Hematopoietic multipotent progenitor cell treated with erythropoietin and hydrocortisone succinate and interleukin-3 and kit ligand, for 15 days (in vitro differentiated cells): ENCODE measurements around the gene DENND4B.
"Not testable (repeated sequence)": the region's sequence is repeated elsewhere in the genome, so short reads cannot be mapped to it uniquely, and the experiment has no call there.

Source experiments
- DNase-seq: peaks from one replicate; pipeline ENCODE4 v3.0.0-alpha.2; 2015; ENCODE audit warnings: low spot score

DENND4B gene

DNA sequence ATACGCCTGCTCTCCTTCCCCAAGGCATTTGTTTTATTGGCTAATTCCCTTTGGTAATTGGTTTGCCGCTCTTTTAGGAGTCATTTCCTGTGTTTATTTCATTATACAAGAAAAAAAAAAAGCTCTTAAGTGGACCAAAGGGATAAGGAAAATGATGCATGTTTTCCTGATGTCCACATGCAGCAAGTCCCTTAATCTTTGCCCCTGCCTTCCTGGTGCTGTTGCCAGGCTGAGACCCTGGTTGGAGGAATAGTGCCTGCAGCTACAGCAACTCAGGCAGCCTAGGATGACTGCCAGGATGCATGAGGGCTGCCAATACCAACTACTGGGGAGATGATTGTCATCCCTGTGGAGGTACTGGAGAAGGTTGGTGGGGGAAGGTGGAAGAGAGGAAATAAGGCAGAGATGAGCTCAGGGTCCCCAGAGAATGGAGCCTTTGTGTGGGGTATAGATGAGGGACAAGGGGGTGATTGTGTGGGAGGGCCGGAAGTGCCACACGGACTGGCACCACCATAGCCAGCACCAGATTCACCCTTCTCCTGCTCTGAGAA is 17.7 kb downstream of the DENND4B start:
- no peak for DNase-seq

DNA sequence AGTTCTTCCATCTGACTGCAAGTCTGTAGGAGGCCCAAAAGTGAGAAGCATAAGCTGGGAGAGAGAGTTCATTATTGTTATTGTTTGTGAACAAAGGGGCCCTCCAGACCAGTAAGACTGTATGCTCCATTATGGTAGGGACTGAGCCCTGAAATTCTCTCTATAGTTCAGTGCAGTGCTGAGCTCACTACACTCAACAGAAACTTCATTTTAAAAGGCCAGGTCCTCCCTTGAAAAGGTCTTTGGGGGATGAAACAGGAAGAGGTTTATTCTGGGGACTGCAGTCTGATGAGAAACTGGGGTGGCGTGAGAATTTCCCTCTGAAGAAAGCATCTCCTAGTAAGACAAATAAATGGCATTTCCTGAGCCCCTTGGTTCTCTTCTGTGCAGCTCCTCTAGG is 18.3 kb downstream of the DENND4B start:
- DNase-seq, result no peak

DNA sequence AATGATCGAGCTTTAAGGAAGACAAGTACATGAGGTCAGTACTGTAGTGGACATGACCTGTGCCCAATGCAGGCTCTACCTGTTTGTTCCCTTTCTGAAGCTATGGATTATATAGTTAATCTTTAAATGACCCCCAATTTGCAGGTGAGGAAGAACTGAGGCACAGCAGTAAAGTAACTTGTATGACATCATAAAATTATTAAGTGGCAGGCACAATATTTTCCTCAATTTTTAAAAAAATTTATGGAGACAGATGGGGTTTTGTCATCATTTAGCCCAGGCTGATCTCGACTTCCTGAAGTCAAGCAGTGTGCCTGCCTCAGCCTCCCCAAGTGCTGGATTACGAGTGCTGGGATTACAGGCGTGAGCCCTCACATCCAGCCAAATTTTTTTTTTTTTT is 20.1 kb downstream of the DENND4B start:
- DNase-seq, result no peak

DNA sequence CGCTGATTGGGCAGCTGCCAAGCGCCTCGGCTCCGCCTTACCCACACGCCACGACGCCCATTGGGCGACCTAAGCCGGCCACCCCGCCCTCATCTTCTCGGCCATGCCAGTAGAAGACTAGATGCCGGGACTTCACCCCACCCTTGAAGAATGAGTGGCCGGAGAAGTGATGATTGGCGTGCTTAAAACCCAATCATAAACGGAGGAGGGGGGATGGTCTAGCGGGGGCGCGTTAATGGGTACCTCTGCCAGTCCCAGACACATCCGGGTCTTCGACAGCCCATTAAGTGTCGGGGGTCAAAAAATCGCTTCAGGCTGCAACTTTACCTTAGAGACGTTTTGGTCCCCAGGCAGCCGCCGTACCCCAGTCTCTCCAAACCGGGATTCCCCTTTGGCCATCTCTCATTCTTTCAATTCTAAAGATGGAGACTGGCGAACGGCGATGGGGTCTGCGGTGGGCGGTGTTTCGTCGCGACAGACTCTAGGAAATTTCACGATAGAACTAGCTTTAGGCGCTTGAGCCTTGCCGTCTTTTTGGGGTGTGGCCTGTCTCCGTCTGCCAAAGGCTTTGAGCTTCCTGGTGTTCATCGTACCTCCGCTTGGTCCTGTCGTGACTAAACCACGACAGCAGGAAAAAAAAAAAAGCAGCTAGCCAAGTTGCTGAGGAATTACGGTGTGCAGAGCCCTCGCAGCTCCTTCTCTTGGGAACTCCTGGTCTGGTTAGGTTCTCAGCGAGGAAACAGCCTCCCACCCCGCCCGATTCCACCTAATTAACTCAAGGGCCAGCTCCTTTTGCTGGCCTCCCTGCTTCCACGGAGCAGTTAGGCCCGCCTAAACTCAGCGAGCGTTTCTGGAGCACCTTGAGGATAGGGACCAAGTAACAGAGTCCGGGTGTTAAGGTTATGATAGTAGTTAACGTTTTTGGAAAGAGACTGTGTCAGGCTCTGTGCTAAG is 23.3 kb downstream of the DENND4B start, which contains the start of gene GATAD2B:
Gene GATAD2B (minus strand): TSS at position 1 of the 954 bp plus-strand sequence. CDS start 94,625 bp downstream, outside the sequence.
- peak; percentile 100 for DNase-seq

DNA sequence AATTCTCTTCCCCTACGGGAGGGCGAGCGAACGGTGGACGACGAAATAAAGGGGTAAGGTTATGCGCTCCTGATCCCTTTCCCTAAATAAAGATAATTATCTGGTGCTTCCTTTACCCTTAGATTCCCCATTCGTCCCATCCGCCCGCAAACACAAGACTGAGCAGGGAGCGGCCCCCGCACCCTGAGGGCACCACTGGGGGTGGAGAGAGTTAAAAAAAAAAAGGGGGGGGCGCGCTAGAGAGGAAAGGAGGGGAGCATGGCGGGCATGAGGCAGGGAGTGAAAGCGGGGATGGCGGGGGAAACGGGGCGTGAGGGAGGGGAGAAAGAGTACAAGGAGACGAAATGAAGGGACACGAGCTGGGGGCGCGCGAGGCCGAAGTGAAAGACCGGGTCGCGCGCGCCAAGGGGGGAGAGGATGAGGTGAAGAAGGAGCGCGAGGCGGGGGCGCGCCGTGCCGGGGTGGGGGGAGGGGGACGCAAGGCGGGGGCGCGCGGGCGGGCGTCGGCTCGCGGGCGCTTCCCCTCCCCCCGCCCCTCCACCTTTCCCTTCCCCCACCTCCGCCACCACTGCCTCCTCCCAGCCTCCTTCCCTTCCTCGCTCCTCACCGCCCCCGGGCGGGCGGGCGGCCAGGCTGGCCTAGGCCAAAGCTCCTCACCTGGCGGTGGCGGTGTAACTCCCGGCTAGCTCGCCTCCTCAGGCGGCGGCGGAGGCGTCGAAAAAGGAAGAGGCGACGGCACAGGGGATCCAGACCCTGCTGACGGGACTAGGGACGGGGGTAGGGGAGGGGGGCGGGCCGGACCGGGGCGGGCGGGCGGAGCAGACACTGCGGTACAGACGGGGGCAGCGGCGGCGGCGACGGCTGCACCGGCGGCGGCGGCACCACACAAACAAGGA is 24.2 kb downstream of the DENND4B start:
- peak; percentile 29 for DNase-seq

DNA sequence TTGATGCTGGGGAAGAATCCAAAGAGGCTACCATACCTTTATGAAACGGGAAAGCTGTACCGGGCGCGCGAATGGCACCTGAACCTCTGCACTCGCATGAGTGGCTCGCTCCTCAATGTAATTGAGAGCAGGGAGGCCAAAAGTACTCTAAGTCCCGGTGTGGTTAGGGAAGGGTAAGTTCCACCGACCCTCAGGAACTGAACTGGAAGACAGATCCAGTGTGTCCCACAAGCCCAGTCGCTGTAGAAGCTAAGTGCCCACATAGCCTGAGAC is 24.8 kb downstream of the DENND4B start:
- no peak for DNase-seq

DNA sequence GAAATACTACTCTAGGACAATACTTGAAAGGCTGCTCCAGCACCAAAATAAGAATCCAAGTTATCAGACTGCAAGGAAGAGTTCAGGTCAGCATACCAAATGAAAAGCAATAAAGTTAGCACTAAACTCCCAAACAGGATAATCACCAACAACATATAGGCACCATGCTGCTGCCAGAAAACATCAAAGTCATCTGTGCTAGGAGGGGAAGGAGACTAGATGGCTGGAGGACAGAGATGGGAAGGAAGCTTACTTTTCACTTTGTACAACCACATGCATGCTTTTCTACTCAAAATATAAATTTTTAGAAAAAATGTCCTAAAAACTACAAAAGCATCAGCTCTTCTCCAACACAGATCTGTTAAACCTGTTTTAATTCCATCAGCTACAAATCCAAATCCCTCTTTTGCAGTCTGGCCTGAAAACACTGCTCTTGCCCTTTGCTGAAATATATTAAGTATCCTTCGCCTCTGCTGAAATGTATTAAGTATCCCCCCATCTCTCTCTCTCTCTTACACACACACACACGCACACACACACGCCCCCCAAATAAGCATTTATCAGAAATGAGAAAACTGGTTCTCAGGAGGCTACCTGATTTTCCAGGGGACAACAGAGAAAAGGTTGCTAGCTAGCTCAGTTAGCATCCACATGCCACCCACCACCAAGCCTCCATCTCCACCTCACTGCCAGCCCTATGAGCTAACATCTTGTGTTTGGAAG is 25.3 kb downstream of the DENND4B start:
- DNase-seq, result peak; percentile 24

DNA sequence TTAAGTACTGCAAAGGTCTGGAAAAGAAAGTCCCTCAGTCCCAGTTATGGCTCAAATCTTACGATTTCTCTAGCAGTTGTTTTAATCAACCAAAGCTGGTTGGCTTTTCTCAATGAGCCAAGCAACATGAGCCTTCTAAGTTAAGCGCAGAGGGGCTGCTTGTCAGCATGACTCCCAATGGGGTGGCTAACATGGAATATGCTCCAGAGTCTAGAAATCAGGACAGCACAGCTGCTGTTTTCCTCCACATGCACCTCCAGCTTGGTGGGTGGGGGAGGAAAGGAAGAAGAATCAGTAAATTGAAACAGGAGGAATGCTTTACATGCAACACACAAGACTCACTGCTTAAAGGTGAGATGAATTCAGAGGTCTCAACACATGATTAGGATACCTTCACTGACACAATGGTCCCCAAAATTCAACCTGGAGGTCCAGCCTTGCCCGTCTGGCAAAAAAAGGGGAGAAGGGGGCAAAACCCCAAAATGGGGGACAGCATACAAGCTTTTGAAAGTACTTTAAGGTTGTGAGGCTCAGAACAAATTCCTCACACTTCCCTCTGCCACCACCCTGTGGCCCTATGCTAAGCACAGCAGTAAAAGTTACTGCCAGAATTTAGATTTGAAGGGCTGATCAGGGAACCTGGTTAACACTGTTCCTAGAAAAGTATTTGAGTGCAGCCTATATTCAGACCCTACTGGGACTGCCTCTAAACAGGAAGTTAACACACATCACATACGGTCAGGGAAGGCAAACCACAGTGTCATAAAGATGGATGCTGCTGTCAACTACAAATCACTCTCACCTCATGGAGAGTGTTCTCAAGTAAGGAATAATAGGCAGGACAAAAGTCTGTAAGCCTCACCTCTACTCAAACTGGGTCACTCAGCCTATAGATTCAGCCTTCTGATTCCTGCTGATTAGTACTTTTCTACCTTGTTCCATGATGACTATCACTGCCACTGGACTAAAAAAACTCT is 26.4 kb downstream of the DENND4B start:
- no peak for DNase-seq

DNA sequence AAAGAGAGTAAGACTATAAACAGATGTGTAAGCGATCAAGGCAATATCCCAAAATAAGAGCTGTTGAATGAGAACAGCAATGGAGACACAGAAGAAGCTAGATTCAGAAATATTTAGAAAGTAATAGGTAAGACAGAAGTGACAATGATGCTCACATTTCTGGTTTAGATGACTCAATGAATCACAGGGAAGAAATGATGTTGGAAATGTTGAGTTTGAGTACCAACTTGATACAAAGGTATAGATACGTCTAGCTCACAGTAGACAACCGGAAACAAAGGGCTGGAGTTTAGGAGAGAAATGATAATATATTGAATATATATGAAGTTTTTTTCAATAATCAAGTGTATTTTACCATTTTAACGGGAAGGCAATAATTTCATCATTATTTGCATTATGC is 30.2 kb downstream of the DENND4B start:
- DNase-seq, result no peak

DNA sequence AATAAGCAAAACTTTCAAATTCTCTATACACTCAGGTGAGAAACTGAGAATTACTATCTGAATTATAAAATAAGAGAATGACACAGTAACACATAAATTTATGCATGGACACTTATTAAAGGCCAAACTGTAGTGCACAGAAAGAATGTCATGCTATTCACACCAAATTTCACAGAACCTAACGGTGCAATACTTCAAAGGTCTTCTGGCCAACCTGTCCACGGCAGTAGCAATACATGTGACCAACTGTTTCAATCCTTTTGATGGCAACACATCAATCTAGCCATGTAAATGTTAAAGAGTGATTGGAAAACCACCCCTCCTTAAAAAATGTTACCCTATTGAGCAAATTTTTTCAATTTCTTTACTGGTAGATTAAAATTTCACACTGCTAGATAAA is 34.2 kb downstream of the DENND4B start:
- DNase-seq, result no peak

DNA sequence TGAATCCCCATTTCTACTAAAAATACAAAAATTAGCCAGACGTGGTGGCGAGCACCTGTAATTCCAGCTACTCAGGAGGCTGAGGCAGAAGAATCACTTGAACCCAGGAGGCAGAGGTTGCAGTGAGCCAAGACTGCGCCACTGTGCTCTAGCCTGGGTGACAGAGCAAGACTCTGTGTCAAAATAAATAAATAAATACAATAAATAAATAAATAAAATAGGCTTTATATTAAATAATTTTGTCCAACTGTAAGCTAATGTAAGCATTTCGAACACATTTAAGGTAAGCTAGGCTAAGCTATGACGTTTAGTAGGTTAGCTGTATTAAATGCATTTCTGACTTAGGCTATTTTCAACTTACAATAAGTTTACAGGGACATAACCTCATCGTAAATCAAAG is 36.0 kb downstream of the DENND4B start:
- not testable (repeated sequence) for DNase-seq

DNA sequence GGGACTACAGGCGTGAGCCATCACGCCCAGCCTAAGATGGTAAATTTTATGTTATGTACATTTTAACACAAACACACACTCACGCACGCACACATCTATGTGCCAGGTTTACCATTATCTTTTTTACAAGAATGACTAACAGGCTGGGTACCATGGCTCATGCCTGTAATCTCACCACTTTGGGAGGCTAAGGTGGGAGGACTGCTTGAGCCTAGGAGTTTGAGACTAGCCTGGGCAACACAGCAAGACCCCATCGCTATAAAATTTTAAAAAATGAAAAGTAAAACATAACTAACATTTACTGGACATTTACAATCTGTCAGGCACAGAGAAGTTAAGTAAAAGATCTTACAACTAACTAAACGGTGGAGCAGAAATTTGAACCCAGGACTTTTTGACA is 38.4 kb downstream of the DENND4B start:
- no peak for DNase-seq

DNA sequence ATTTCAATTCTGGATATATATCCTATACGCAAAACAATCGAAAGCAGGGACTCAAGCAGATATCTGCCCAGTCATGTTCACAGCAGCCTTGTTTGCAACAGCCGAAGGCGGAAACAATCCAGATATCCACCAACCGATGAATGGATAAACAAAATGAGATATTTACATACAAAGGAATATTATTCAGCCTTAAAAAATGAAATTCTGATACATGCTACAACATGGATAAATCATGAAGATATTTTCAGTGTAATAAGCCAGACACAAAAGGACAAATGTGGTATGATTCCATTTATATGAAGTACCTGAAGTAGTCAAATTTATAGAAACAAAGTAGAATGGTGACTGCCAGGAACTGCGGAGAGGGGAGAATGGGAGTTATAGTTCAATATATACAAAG is 39.4 kb downstream of the DENND4B start:
- no peak for DNase-seq

DNA sequence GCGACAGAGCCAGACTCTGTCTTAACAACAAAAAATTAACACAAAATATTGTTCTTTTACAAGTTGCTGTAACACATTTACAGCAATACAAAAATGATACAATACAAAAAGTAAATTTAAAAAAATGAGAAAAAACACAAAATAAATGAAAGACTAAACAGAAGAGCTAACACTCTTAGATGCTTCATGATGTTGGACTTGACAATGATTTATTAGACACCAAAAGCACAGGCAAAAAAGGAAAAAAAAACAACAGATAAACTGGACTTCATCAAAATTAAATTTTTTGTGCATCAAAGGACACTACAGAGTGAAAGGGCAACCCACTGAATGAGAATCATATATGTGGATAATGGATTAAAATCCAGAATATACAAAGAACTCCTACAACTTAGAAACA is 40.1 kb downstream of the DENND4B start:
- no peak for DNase-seq

DNA sequence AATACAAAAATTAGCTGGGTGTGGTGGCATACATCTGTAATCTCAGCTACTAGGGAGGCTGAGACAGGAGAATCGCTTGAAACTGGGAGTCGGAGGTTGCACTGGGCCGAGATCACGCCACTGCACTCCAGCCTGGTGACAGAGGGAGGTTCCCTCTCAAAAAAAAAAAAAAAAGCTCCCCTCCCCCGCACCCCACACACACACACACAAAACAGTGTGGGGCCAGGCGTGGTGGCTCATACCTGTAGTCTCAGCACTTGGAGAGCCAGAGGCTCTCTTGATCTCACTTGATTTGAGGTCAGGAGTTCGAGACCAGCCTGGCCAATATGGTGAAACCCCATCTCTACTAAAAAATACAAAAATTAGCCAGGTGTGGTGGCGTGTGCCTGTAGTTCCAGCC is 40.6 kb downstream of the DENND4B start:
- DNase-seq, result not testable (repeated sequence)

DNA sequence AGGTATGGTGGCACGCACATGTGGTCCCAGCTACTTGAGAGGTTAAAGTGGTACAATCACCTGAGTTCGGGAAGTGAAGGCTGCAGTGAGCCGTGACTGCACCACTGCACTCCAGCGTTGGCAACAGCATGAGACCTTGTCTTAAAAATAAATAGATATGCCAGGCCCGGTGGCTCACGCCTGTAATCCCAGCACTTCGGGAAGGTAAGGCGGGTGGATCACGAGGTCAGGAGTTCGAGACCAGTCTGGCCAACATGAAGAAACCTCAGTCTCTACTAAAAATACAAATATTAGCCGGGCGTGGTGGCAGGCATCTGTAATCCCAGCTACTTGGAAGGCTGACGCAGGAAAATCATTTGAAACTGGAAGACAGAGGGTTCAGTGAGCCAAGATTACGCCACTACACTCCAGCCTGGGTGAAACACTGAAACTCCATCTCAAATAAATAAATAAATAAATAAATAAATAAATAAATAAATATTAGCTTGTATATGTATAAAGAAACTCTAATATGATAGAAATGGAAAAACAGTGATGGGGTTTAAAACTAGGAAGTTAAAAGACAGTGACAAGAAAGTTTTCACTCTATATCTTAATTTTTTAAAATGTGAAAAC is 42.6 kb downstream of the DENND4B start:
- no peak for DNase-seq

DNA sequence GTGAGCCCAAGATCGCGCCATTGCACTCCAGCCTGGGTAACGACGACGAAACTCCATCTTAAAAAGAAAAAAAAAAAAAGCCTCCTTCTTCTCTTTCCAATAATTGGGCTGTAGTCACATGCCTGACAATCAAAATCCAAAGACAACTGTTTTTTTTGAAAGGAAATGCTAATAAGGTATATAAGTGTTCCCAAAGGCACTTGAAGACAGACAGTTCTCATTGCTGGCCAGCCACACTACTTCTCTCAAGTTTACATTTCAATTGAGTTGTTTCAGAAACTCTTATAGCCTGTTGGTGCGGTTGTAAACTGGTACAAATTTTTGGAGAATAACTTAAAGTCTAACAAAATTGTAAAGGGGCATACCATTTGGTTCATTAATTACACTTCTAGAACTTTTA is 47.0 kb downstream of the DENND4B start:
- no peak for DNase-seq

DNA sequence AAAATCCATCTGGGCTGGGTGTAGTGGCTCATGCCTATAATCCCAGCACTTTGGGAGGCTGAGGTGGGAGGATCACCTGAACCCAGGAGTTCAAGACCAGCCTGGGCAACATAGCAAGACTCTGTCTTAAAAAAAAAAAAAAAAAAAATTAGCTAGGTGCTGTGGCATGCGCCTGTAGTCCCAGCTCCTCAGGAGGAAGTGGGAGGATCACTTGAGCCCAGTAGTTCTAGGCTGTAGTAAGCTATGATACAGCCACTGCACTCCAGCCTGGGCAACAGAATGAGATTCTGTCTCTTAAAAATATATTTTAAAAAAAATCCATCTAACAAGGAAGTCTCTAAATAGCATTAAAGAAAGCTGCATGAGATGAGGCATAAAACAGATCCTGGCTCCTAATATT is 50.7 kb downstream of the DENND4B start:
- DNase-seq, result not testable (repeated sequence)

DNA sequence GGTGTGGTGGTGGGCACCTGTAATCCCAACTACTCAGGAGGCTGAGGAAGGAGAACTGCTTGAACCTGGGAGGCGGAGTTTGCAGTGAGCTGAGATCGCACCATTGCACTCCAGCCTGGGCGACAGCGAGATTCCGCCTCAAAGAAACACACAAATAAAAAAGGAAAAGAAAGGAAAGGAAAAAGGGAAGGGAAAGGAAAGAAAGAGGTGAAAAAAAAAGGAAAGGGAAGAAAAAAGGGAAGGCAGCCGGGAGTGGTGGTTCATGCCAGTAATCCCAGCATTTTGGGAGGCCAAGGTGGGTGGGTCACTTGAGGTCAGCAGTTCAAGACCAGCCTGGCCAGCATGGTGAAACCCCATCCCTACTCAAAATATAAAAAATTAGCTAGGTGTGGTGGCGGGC is 55.5 kb downstream of the DENND4B start:
- not testable (repeated sequence) for DNase-seq

DNA sequence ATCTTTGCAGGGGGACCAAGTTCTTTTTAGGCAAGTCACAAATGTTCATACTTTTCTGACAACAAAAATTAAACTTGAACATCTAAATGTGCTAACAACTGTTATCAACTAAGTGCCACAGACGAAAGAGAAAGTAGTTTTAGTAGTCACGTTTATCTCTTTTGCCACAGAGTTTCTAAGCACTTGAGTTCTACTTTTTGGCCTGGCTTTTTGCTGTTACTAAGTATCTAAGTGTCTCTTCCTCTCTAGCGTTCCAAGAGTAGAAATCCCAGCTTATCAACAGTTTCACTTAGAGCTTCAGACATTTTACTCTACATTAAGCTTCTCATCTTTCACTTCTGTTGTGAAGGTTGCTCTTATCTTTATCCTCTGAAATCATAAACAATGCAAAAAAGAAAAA is 58.0 kb downstream of the DENND4B start:
- peak; percentile 64 for DNase-seq
